Skeletal muscle satellite cell (primary cell): ENCODE results near the gene IBSP.

Experiments used
- H3K27me3 ChIP-seq: 2 replicates; pipeline ENCODE4 v1.7.0; 2013; ENCODE audit warnings: low read length; ENCODE audit not compliant: control insufficient read depth, insufficient read depth
- H3K36me3 ChIP-seq: 2 replicates; pipeline ENCODE4 v1.7.0; 2013; ENCODE audit warnings: mild to moderate bottlenecking, control low read depth, low read length; ENCODE audit not compliant: insufficient read depth
- H3K4me1 ChIP-seq: 2 replicates; pipeline ENCODE4 v1.7.0; 2013; ENCODE audit warnings: low read length; ENCODE audit not compliant: control insufficient read depth, insufficient read depth
- H3K4me2 ChIP-seq: 2 replicates; pipeline ENCODE4 v1.7.0; 2013; ENCODE audit warnings: mild to moderate bottlenecking, low read length
- H3K4me3 ChIP-seq: 2 replicates; pipeline ENCODE4 v1.7.0; 2013; ENCODE audit warnings: low read length
- H3K9ac ChIP-seq: 2 replicates; pipeline ENCODE4 v1.7.0; 2013; ENCODE audit warnings: mild to moderate bottlenecking, low read depth, low read length, moderate library complexity
- H3K9me3 ChIP-seq: replicated peaks from 2 replicates; pipeline ENCODE4 v1.7.0; 2013; ENCODE audit warnings: mild to moderate bottlenecking, control low read depth, low read length

IBSP gene

DNA sequence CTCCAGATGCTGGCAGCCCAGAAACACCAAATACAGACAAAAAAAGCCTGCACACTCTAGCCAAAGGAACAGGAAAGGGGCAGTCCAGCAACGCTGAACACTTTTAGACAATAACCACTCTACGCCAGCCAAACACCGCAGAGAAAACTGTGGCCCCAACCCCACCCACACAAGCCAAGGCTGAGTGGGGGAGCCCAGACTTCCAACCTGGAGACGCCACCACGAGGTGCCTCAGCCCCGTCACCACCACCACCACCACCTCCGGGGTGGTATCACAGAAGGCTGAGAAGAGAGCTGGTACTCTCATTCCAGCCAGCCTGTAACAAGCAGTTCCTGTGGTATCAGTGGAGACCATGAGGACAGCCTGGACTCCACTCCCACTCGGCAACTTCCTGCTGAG is 56.2 kb downstream of the IBSP start:
- Histone ChIP-seq H3K36me3 (no peaks in the 10 kb centered on the region), H3K4me2 (no peak overlapping the region), H3K9me3 (no peaks in the 10 kb centered on the region), H3K9ac (no peak overlapping the region), H3K4me3 (no peak overlapping the region), H3K27me3 (peaks cover 25% of the 10 kb centered on the region), H3K4me1 (no peaks in the 10 kb centered on the region)

DNA sequence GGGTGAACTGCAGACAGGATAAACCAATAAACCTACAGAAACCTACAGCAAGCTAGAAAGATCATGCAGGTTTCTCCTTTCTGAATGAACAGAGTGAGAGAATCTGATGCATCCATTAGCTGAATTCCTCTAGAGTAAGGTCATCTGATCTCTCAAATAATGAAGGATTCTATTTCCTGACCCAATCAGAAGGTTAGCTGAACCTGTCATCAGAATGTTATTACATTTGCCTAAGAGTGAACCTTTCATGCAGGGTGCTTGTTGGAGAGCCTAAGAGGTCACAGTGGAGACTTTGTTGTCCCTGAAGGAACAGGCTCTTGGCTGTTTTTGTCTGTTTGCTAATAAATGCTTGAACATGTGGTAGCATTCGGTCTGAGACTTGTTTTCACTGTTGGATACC is 57.5 kb downstream of the IBSP start:
- peaks cover 25% of the 10 kb centered on the region for H3K27me3 ChIP-seq
- no peaks in the 10 kb centered on the region for H3K9me3 ChIP-seq
- no peak overlapping the region for H3K4me3 ChIP-seq
- H3K4me1 ChIP-seq, result no peaks in the 10 kb centered on the region
- H3K9ac ChIP-seq, result no peak overlapping the region
- H3K36me3 ChIP-seq, result no peaks in the 10 kb centered on the region
- no peak overlapping the region for H3K4me2 ChIP-seq

GRCh38 chr4:87857789-87858188 is 58.4 kb downstream of the IBSP start:
- H3K9ac ChIP-seq, result no peak overlapping the region
- H3K9me3 ChIP-seq, result no peaks in the 10 kb centered on the region
- H3K27me3 ChIP-seq, result peaks cover 25% of the 10 kb centered on the region
- H3K36me3 ChIP-seq, result no peaks in the 10 kb centered on the region
- no peaks in the 10 kb centered on the region for H3K4me1 ChIP-seq
- no peak overlapping the region for H3K4me2 ChIP-seq
- H3K4me3 ChIP-seq, result no peak overlapping the region
